Gastrocnemius medialis (tissue), 4 donors: Measurements from ENCODE around the gene ROR2. TPM values are rescaled to one million over a fixed set of nuclear protein-coding genes. Genes with fewer than 3 reads are reported as not detected.

ENCODE experiments used
- ATAC-seq, 2 donors: fragments of 150-250 bp; one replicate each; pipeline ENCODE4 v1.9.1; 2016
- DNase-seq, 2 donors: peaks; one replicate each; pipeline ENCODE4 v3.0.0-alpha.2; 2019
- H3K27ac ChIP-seq, 4 donors: fragments of 200-600 bp; sonication (generic); 1 replicate in 1 of 4; 2 replicates in 3 of 4; pipeline ENCODE4 v1.5.1; 2016 to 2018; ENCODE audit warnings: mild to moderate bottlenecking in 2 of 4, moderate library complexity in 1 of 4
- H3K27me3 ChIP-seq, 3 donors: fragments of 200-600 bp; sonication (generic) in 2 of 3; 1 replicate in 1 of 3; 2 replicates in 2 of 3; pipeline versions ENCODE4 v1.5.1 to v1.6.0; 2016 to 2019; ENCODE audit warnings: mild to moderate bottlenecking in 1 of 3, moderate library complexity in 1 of 3
- H3K36me3 ChIP-seq, 2 donors: fragments of 200-600 bp; sonication (generic) in 1 of 2; one replicate each; pipeline ENCODE4 v1.5.1; 2017 to 2018
- H3K4me1 ChIP-seq, 2 donors: fragments of 200-600 bp; sonication (generic) in 1 of 2; one replicate each; pipeline ENCODE4 v1.5.1; 2016 to 2017; ENCODE audit warnings: mild to moderate bottlenecking in 2 of 2
- H3K4me3 ChIP-seq, 4 donors: fragments of 200-600 bp; sonication (generic) in 3 of 4; 1 replicate in 1 of 4; 2 replicates in 3 of 4; pipeline ENCODE4 v1.5.1; 2016 to 2019; ENCODE audit warnings: mild to moderate bottlenecking in 2 of 4
- H3K9me3 ChIP-seq, 3 donors: fragments of 200-600 bp; sonication (generic) in 2 of 3; 1 replicate in 1 of 3; 2 replicates in 2 of 3; pipeline ENCODE4 v1.5.1; 2016 to 2019
- POLR2A ChIP-seq, 2 donors: fragments of 450-650 bp; IDR thresholded peaks; one replicate each; pipeline ENCODE4 v1.6.1; 2017; ENCODE audit warnings: antibody characterized with exemption in 2 of 2, mild to moderate bottlenecking in 2 of 2, moderate library complexity in 2 of 2
- in situ Hi-C, 4 donors: fragments of 200-750 bp; cut with MboI; loops; one replicate each; pipeline versions ENCODE4 v1.15.0 to v1.8.0; 2017; ENCODE audit warnings: low sequenced_read_pairs in 4 of 4
- intact Hi-C: fragments of 100-400 bp; cut with DNase I; formaldehyde crosslinking; loops from one replicate; pipeline ENCODE4 v1.15.1; 2023; ENCODE audit warnings: low total_unique reads
- total RNA-seq, 4 donors: library from RNA; depleted of rRNA; stranded (reverse); fragments of >200 nt; gene quantifications; one replicate each; pipeline versions ENCODE4 v1.1.0 to v1.2.3, GENCODE V29; 2016
- TF ChIP-seq, protein P1 (sequence below), 5 experiments: fragments of 450-650 bp in 3 of 5; fragments of 200-600 bp in 2 of 5; sonication (generic) in 2 of 5; IDR thresholded peaks in 4 of 5; conservative IDR thresholded peaks in 1 of 5; 1 replicate in 4 of 5; 2 replicates in 1 of 5; pipeline ENCODE4 v1.5.1; 2016 to 2019; ENCODE audit warnings: antibody characterized with exemption in 5 of 5, mild to moderate bottlenecking in 3 of 5, moderate library complexity in 3 of 5

ROR2 gene
- total RNA-seq, 4 donors from 2014 or later = 0.15 to 1.2 (median 0.61) TPM

DNA sequence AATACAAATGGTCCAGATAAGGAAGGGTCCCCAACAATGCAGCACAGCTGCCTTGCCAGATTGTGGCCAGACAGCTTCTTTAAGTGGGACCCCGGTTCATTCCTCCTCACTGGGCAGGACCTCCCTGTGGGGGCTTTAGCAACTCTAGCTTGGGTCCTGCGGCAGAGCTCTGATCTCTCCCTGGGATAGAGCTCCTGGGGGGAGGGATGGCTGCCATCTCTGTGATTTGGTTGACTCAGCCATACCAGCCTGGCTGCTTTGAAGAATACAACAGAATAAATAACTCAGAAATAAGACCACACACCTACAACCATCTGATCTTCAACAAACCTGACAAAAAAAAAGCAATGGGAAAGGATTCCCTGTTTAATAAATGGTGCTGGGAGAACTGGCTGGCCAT lies 22.7 kb upstream of the ROR2 start:
- no peak for TF ChIP-seq POLR2A (IDR thresholded peaks at IDR 0.05)
- TF ChIP-seq, protein P1, sequence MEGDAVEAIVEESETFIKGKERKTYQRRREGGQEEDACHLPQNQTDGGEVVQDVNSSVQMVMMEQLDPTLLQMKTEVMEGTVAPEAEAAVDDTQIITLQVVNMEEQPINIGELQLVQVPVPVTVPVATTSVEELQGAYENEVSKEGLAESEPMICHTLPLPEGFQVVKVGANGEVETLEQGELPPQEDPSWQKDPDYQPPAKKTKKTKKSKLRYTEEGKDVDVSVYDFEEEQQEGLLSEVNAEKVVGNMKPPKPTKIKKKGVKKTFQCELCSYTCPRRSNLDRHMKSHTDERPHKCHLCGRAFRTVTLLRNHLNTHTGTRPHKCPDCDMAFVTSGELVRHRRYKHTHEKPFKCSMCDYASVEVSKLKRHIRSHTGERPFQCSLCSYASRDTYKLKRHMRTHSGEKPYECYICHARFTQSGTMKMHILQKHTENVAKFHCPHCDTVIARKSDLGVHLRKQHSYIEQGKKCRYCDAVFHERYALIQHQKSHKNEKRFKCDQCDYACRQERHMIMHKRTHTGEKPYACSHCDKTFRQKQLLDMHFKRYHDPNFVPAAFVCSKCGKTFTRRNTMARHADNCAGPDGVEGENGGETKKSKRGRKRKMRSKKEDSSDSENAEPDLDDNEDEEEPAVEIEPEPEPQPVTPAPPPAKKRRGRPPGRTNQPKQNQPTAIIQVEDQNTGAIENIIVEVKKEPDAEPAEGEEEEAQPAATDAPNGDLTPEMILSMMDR (IDR thresholded peaks at IDR 0.05 in 4 of 5, conservative IDR thresholded peaks at IDR 0.05 in 1 of 5) = no peak

DNA sequence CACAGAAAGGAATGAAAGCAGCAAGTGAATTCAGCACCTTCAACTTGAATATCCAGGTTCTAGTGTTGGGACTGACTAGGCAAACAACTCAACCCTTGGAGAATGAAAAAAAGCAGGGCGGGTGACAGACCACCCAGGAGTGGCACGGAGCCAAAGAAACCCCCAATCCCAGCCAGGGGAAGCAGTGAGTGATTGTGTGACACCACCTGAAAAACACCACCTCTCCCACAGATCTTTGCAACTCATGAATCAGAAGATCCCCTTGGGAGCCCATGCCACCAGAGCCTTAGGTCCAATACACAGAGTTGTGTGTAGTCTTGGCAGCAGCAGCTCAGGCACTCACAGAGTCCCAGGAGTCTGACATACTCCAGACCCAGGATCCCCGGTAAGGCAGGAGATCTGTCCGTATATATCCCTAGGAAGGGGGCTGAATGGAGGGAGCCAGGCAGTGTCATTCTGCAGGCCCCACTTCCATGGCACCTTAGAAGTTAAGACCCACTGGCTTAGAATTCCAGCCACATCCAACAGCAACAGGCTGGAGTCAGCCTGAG lies 22.1 kb upstream of the ROR2 start:
- ATAC-seq (no peak), DNase-seq (no peak)
- Histone ChIP-seq H3K27ac (no peak overlapping the region), H3K27me3 (no peaks in the 10 kb centered on the region), H3K4me3 (no peak overlapping the region), H3K9me3 (no peaks in the 10 kb centered on the region), H3K4me1 (no peaks in the 10 kb centered on the region), H3K36me3 (no peaks in the 10 kb centered on the region)
- intact Hi-C loops = no loop called here
- TF ChIP-seq, protein P1 (IDR thresholded peaks at IDR 0.05 in 4 of 5, conservative IDR thresholded peaks at IDR 0.05 in 1 of 5) = no peak
- no peak for TF ChIP-seq POLR2A (IDR thresholded peaks at IDR 0.05)
- in situ Hi-C loops = no loop called here

More for the DNA sequence above, 22.7 kb upstream of the ROR2 start:
- intact Hi-C loops = no loop called here
- Histone ChIP-seq H3K4me3 (no peak overlapping the region), H3K27ac (no peak overlapping the region), H3K27me3 (no peaks in the 10 kb centered on the region), H3K4me1 (no peaks in the 10 kb centered on the region), H3K36me3 (no peaks in the 10 kb centered on the region), H3K9me3 (no peaks in the 10 kb centered on the region)
- ATAC-seq (no peak), DNase-seq (no peak)
- in situ Hi-C loops = no loop called here

DNA sequence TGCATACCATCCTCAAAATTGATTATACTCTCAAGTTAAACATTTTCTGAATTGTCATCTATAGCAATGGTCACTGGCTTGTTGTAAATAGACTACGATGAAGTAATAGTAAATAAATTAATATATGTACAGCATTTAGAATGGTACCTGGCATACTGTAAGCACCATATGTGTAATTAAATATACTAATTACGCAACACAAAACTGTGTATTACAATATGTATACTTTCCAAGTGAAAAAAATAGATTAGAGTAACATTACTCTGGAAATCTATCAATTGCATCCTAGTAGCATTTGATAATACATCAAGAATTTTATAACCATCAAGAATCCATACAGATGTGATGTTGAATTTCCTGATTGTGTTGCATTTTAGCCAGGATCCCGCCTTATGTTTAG lies 17.2 kb upstream of the ROR2 start:
- Histone ChIP-seq H3K36me3 (no peaks in the 10 kb centered on the region), H3K4me1 (no peaks in the 10 kb centered on the region), H3K4me3 (no peak overlapping the region), H3K27me3 (no peaks in the 10 kb centered on the region), H3K27ac (no peak overlapping the region), H3K9me3 (no peaks in the 10 kb centered on the region)
- TF ChIP-seq POLR2A (IDR thresholded peaks at IDR 0.05) = no peak
- TF ChIP-seq, protein P1 (IDR thresholded peaks at IDR 0.05 in 4 of 5, conservative IDR thresholded peaks at IDR 0.05 in 1 of 5) = no peak
- intact Hi-C loops = no loop called here
- DNase-seq (no peak), ATAC-seq (no peak)
- in situ Hi-C loops = no loop called here

DNA sequence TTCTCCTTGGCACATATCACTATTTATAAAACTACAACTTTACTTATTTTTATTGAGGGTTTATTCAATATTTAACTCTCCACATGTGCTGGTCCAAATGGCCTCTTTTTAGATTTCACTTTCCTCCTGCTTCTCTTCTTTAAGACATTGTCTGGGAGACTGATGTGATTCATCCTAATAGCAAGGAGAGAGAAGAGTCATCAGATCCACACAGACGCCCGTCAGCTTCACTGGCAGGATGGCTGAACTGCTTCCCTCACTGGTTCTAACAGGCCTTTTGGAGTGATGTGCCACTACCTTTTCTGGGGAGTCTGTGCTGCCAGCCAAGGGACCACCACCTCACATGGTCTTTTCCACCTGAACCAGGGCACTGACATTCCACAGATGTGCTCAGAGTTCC lies 16.5 kb upstream of the ROR2 start:
- Histone ChIP-seq H3K27ac (no peak overlapping the region), H3K4me3 (no peak overlapping the region), H3K4me1 (no peaks in the 10 kb centered on the region), H3K36me3 (no peaks in the 10 kb centered on the region), H3K9me3 (no peaks in the 10 kb centered on the region), H3K27me3 (no peaks in the 10 kb centered on the region)
- intact Hi-C loops (no loop called here), in situ Hi-C loops (no loop called here)
- TF ChIP-seq POLR2A (IDR thresholded peaks at IDR 0.05) = no peak
- TF ChIP-seq, protein P1 (IDR thresholded peaks at IDR 0.05 in 4 of 5, conservative IDR thresholded peaks at IDR 0.05 in 1 of 5) = no peak
- no peak for ATAC-seq
- no peak for DNase-seq

DNA sequence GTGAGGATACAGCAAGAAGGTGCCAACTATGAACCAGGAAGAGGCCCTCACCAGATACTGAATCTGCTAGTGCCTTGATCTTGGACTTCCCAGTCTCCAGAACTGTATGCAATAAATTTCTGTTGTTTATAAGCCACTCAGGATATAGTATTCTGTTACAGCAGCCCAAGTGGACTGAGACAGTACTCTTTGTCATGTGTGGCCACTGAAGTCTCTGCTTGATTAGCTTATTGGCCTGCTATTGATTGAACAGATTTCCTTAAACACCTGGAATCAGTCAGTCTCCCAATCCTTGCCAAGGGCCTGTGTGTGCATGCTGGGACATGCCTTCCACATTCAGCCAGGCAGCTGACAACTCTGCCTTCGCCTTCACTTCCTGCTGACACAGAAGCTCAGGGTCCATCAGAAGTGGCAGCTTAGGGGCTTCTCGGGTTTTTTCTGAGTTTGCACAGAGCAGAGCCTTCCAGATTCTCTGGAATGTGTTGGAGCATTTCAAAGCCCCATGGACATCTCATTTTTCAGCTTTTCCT lies 13.7 kb upstream of the ROR2 start:
- in situ Hi-C loops = no loop called here
- DNase-seq (no peak), ATAC-seq (no peak)
- Histone ChIP-seq H3K36me3 (no peaks in the 10 kb centered on the region), H3K27me3 (no peaks in the 10 kb centered on the region), H3K9me3 (no peaks in the 10 kb centered on the region), H3K27ac (no peak overlapping the region), H3K4me3 (no peak overlapping the region), H3K4me1 (no peaks in the 10 kb centered on the region)
- intact Hi-C loops = no loop called here
- no peak for TF ChIP-seq POLR2A (IDR thresholded peaks at IDR 0.05)
- TF ChIP-seq, protein P1 (IDR thresholded peaks at IDR 0.05 in 4 of 5, conservative IDR thresholded peaks at IDR 0.05 in 1 of 5) = no peak
